Endometrium (tissue), 2 donors: ENCODE data around the gene C2orf78.
"Not testable (repeated sequence)": the region's sequence is repeated elsewhere in the genome, so short reads cannot be mapped to it uniquely, and the experiment has no call there.

Experiments
- FAIRE-seq: peaks from 2 replicates; lab custom pipeline; 2012; peaks lifted over from hg19 to GRCh38; lab: Jason Lieb, UNC
- donor health status: control.
- donor health status: control.

Gene C2orf78

GRCh38 chr2:73779467-73780236 is 4.3 kb upstream of the C2orf78 start, which contains the start of gene DUSP11:
Gene DUSP11, minus strand, starts transcription at chr2:73780103. Its CDS starts 129 bp downstream, at chr2:73779974.
- FAIRE-seq = peak; percentile 31

GRCh38 chr2:73780237-73780582 is 3.8 kb upstream of the C2orf78 start:
- no peak for FAIRE-seq

DNA sequence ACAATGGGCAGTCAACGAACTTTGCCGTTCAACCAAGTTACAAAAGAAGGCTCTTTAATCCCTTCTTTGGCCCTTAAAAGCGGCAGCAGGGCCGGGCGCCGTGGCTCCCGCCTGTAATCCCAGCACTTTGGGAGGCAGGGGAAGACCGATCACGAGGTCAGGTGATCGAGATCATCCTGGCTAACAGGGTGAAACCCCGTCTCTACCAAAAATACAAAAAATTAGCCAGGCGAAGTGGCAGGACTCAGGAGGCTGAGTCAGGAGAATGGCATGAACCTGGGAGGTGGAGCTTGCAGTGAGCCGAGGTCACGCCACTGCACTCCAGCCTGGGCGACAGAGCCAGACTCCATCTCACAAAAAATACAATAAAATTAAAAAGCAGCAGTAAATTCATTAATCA is 581 bp upstream of the C2orf78 start:
- not testable (repeated sequence) for FAIRE-seq

DNA sequence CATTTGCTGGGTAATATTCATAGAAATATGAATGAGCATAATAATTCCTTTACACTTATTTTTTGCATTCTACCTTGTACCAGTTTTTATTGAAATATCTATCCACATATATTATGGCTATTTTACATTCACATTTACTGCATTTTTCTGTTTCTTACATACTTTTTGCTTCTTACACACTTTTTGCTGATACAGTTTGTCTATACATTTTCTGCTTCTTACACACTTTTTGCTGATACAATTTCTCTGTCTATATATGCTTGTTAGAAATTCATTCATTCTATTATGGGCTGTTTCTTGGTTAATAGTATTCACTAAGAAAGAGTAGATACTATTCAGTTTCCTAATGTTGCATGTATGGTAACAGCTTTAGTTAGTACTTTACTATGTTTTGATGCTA is 27.9 kb downstream of the C2orf78 start:
- FAIRE-seq = no peak

- FAIRE-seq = no peak
These were observed 28.7 kb downstream of the C2orf78 start for GRCh38 chr2:73812635-73813034.

DNA sequence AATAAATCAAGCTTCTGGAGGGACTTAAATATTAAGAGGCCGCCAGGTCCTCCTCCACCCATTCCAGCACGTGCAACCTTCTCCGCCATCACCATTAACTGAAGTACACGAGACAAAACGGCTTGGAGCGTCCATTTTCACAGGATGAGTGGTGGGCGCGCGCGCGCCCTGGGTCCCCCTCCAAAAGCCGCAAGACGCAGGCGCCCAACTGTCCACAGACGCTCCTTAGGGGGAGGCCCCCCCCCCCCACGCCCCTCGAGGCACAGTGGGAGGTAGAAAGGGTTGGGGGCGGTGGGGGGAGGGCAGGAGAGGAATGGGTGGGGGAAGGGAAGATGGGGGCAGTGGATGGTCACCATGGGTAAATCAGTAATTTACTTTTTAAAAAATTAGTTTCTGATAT is 34.3 kb downstream of the C2orf78 start:
- no peak for FAIRE-seq

- FAIRE-seq = no peak
These were observed 37.2 kb downstream of the C2orf78 start for GRCh38 chr2:73821227-73821626.

GRCh38 chr2:73821669-73822068 is 37.7 kb downstream of the C2orf78 start:
- FAIRE-seq = no peak

GRCh38 chr2:73822276-73822675 is 38.3 kb downstream of the C2orf78 start:
- FAIRE-seq = no peak

DNA sequence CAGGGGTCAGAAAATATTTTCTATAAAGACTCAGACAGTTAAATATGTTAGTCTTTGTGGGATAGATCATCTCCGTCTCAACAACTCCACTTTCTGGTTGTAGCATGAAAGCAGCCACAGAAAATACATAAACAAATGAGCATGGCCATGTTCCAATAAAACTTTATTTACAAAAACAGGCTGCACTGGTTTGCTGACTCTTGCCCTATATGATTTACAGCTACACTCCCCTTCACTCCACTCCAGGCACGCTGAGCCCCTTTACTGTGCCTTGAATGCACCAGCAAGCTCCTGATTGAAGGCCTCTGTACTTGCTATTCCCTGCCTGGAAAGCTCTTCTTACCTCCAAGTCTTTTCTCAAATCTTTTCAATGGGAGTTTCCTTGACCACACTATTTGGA is 39.0 kb downstream of the C2orf78 start:
- FAIRE-seq = no peak

DNA sequence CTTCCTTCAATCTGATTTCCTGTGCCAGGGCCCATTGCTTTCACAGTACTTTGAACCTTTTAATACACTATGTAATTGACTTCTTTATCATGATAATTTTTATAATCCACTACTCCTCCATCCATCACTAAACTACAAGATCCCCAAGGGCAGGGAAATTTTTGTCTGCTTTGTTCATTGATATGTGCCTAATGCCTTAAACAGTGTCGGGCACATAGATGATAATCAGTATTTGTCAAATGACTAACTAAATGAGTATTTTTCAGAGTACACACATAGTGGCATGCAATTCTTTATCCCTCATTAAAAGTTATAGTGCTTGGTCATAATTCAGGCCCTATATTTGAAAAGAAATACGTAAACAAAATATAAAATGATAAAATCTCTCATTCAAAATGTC is 39.4 kb downstream of the C2orf78 start:
- no peak for FAIRE-seq

- peak; percentile 91 for FAIRE-seq
These were observed 40.0 kb downstream of the C2orf78 start for GRCh38 chr2:73823916-73824523.

DNA sequence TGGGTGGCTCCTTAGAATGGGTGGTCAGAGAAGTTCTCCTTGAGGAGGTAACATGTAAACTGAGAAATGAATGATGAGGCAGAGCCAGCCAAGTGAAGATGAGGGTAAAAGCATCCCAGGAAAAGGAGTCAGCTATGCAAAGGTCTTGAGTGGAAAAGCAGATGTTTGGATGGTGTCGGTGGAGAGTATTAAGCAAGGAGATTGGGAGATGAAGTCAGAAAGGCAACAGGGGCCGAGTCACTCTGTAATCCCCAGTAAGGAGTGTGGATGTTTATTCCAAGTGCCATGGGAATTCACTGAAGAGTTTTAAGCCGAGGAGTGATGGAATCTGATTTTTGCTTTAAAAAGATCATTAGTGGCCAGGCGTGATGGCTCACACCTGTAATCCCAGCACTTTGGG is 41.4 kb downstream of the C2orf78 start:
- FAIRE-seq = no peak

DNA sequence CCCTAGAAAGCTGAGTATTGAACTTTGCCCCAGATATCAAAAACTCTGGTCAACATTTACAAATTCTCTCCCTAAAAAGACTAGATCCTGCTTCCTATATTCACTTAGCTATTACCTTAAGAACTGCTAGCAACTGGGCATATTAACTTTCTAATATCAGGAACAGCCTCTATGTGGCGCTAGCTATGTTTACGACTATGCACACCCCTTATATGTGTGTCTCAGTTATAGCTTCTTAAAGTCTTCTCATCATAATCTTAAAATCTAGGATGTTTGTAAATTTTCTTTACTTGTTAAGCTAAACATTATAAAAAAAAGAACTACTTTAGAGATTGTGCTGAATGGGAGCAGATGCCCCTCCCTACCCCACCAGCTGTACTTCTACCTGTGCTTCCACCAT is 43.0 kb downstream of the C2orf78 start:
- no peak for FAIRE-seq

- FAIRE-seq = no peak
These were observed 43.8 kb downstream of the C2orf78 start for GRCh38 chr2:73827660-73828388.

DNA sequence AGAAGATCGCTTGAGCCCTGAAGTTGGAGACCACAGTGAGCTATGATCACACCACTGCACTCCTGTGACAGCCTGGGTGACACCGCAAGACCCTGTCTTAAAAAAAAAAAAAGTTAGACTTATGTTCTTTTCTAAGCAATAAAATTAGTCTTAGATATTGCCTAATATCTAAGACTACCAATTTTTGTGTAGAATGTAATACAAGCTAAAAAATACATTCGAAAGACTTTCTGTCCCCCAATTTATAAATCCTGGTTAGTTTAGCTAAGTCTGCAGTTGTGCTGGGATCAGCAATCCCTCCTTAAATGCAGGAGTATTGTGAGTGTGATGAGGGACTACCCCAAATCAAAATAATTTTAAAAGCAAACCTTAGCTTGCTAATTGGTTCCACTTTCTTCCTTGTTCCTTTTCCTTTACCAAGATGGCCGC is 44.4 kb downstream of the C2orf78 start:
- no peak for FAIRE-seq

DNA sequence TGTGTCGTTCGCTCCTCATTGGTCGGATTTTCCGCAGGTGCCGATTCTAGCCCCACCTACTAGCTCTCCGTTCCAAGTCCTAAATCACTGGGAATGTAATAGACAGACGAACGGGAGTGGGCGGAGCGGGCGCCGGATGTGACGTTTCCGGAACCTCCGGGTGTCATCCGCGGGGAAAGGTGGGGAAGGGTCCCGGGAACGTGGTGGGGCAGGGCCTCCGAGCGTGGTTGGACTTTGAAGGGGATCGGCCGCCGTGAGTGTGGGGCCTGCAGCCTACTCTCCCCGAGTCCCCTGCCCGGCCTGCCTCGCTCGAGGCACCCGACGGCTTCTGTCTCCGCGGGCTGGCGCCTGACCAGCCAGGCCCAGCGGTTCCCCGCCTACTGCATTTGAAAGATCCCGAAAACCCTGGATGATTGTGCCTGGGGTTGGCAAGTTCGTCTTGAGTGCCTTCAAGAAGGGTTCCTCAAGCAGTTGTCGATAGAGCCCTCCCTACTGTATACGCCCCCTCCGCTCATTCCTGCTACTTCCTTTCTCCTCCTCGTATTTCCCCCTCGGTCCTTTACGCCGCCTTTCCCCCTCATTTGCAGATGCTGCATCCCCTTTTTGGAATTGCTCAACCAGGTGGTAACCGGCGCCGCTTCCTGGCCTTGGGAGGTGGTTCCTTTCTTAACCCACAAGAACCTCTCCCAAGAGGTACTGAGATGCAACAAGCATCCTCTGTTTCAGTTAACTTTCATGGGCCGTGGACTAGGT is 45.0 kb downstream of the C2orf78 start, which contains the start of gene STAMBP:
Gene STAMBP (plus strand): TSS at position 144 of the 753 bp plus-strand sequence. CDS start 1,896 bp downstream, outside the sequence.
- peak; percentile 95 for FAIRE-seq

DNA sequence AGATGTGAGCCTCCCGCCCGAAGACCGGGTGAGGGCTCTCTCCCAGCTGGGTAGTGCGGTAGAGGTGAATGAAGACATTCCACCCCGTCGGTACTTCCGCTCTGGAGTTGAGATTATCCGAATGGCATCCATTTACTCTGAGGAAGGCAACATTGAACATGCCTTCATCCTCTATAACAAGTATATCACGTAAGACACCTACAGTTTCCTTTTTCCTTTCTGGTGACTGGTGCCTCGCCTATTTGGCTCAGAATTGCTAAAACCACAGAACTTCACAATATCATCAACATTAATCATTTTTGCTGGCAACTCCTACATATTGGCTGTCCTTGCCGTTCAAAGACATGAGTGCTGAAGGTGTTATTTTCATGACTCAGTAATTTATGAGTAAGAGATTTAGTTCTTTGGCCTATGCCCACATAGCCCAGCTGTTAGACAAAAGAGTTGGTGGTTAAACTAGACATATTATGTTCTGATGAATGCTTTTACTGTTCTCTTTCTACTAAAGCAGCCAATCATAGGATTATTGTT is 47.0 kb downstream of the C2orf78 start:
- FAIRE-seq = no peak

GRCh38 chr2:73832930-73833329 is 48.9 kb downstream of the C2orf78 start:
- FAIRE-seq = no peak

DNA sequence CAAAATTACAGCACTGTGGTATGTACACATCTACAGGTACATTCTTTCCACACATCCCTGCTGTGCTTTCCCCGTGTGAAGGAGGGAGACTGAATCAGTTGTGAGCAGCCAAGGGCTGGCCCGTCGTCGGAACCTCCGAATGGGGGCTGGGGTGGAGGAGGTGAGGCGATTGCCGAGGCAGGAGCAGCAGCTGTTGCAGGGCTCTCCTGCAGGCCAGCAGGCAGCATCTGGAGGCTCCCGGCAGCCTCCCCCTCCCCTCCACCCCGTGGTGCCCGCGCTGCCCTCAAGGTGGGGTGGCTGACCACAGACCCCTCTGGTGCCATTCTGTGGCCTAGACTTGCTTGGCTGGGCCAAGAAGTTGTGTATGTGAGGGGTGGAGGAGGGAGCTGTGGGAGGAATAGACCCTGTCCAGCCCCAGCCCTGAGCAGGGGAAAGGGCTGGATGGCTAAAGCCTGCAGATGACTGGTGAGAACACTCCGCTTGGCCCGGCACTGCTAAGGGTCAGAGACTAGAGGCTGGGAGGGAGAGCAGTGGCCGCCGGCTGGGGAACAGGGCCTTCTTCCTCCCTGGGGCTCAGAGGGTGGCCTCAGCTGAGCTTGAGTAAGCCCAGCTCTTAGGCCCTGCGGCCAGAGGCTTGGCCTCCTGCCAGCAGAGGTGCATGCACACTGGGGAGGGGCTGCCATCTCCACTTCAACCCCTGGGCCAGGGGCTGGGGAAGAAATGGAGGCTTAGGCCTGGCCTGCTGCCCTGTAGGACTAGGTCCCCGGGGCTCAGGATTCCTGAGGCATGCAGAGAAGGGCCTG is 52.4 kb downstream of the C2orf78 start:
- no peak for FAIRE-seq
